GM18517 (cell line): ENCODE data around the gene AHSP.
"Not testable (repeated sequence)": the region's sequence is repeated elsewhere in the genome, so short reads cannot be mapped to it uniquely, and the experiment has no call there.

Experiments used
- ATAC-seq: cut with Tn5 transposase; IDR thresholded peaks from one replicate; pipeline ENCODE4 v1.9.1; 2021; ENCODE audit warnings: mild to moderate bottlenecking, moderate library complexity; ENCODE audit not compliant: unreplicated experiment

Gene AHSP

GRCh38 chr16:31529937-31530312 lies 2.2 kb downstream of the AHSP start:
- ATAC-seq = no peak

DNA sequence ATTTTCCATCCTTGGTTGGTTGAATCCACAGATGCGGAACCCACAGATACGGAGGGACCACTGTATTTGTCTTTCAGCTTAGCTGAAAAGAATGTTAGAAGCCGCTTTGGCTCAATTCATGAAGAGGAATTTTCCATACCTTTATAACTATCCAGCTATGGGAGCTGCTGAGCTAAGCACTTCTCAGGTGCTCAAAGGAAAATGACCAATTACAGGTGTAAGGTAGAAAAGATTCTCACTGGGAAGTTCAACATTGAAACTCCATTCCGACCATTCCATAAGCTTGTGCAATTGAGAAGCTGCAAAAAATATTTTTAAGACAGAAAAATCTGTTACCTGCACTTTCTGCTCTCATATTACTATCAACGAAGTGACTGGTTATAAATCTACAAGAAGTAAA lies 2.7 kb downstream of the AHSP start:
- no peak for ATAC-seq

DNA sequence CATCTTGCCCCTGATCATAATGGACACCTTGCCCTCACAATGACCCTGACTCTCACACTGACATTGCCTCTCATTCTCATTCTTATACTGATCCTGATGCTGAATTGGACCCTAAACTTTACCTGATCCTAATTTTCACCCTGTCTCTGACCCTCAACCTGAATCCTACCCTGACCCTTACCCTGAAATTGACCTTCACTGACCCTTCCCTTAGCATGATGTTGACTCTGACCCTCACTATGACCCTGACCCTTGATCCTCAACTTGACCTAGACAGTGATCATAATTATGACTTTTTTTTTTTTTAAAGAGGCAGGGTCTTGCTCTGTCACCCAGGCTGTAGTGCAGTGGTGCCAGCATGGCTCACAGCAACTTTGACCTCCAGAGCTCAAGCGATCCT lies 3.4 kb downstream of the AHSP start:
- no peak for ATAC-seq

GRCh38 chr16:31532120-31532519 lies 4.4 kb downstream of the AHSP start:
- no peak for ATAC-seq

DNA sequence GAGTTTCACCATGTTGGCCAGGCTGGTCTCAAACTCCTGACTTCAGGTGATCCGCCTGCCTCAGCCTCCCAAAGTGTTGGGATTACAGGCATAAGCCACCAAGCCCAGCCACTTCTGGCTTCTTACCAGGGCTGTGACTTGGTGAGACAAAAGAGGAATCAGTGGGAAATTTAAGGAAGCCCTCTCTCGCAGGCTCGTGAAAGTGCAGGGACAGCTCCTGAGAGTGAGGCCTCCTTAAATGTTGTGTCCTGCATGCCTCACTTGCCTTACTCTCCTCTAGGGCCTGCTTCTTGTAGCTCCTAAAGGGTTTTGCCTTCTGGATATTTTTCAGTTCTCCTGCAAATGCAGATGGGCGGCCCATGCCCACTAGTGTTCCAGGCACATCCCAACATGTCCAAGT lies 5.2 kb downstream of the AHSP start:
- no peak for ATAC-seq

DNA sequence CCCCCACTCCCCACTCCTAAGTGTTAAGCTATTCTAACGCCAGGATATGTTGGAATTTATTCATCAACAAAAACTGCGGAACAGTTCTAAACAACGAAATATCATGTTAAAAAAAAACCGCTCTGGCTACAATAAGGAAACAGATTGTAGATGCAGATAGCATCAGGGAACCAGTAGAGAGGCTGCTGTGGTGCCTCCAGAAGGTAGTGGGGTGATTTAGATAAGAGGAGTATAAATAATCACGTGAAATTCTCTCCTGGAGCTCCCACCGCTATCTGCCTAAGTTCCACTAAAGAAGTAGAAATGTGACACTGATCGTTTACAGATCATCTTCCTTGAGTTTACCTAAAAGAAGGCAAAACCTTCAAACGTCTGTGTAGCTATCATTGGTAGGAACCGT lies 8.0 kb downstream of the AHSP start:
- ATAC-seq = no peak

DNA sequence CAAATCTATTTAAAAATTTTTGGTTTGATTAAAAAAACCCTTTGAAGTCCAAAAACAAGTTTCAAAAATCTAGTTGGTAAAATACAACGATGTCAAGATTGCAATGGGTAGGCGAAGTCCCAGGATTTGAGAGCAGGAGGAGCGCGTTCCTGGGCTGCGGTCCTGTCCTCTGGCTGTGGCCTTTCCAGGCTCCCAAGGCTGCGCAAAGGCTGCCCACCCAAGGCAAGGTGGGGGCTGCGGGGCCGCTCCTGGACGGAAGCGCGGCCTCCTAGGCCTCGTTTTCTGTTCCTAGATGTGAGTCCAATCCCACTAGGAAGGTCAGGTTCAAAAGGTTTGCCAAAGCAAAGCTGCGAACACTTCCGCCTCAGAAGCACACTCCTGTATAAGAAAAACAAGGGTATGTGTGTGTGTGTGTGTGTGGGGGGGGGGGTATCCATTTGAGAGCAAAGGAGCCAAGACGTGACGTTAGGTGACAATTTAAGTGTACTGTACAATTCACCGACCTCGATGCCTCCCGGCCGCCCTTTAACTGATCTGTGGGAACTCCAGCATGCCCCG lies 9.2 kb downstream of the AHSP start:
- ATAC-seq = no peak

- ATAC-seq = no peak
These were observed 9.9 kb downstream of the AHSP start for GRCh38 chr16:31537362-31538242.

- ATAC-seq = not testable (repeated sequence)
These were observed 10.5 kb downstream of the AHSP start for GRCh38 chr16:31538243-31538598.

- not testable (repeated sequence) for ATAC-seq
These were observed 12.1 kb downstream of the AHSP start for GRCh38 chr16:31539762-31540161.

GRCh38 chr16:31542763-31543162 lies 15.1 kb downstream of the AHSP start:
- no peak for ATAC-seq

DNA sequence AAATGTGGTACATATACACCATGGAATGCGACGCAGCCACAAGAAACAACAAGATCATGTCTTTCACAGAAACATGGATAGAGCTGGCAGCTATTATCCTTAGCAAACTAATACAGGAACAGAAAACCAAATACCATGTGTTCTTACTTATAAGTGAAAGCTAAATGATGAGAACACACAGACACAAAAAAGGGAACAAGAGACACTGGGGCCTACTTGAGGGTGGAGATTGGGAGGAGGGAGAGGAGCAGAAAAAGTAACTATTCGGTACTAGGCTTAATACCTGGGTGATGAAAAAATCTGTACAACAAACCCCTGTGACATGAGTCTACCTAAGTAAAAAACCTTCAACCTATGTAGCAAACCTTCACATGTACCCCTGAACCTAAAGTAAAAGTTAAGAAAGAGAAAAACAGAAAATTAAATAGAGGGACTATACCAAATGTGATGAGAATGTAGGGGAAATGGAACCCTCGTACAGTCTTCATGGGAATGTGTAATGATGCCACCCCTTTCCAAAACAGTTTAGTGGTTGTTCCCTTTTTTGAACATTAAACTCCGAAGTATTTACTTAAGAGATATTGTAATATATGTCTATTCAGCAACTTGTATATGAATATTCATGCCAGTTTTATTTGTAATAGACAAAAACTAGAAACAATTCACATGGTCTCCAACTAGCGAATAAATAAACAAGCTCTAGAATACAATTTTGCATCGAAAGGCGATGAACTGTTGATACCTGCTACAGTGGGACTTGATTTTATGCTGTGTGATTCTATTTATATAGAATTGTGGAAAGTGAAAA lies 33.9 kb downstream of the AHSP start:
- ATAC-seq = no peak

DNA sequence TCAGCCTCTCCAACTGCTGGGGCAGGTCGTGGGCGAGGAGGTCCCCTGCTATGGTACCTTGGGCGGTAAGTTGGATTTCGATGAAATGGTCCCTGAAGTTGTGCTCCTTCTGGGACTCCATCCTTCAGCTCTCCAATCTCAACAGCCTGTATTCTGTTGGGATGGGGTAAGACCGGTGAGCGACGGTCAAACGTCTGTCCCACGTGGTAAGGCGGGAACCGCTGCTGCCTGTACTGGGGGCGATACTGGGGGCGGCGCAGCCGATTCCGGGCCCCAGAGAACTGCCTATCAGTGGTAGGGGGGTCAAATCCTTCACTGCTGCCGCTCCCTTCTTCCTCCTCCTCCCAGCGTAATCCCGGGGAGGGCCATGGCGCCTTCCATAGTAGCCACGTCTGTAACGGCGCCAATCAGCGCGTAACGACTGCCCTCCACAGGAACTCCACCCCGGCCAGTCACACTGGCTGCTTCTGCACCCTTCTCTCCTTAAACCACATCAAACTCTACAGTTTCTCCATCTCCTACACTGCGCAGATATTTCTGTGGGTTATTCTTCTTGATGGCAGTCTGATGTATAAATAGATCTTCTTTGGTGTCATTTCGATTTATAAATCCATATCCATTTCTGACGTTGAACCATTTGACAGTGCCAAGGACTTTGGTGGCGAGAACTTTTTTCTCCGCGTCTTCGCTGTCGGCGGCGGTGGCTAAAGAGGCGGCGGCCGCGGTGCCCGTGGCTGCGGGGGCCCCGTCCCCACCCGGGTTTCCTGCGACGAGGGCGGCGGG lies 41.1 kb downstream of the AHSP start:
- ATAC-seq = no peak

GRCh38 chr16:31569360-31569717 lies 41.6 kb downstream of the AHSP start:
- ATAC-seq = no peak

- ATAC-seq = no peak
These were observed 45.1 kb downstream of the AHSP start for GRCh38 chr16:31572821-31573220.

- ATAC-seq = not testable (repeated sequence)
These were observed 46.5 kb downstream of the AHSP start for GRCh38 chr16:31574159-31574558.

- ATAC-seq = no peak
These were observed 49.7 kb downstream of the AHSP start for GRCh38 chr16:31577411-31577810.
